HepG2 (cell line): ENCODE results near the gene TRIM10. TPM values are rescaled to one million over a fixed set of nuclear protein-coding genes. Genes with fewer than 3 reads are reported as not detected.

Experiments used
- AGO1 ChIP-seq: fragments of 200-400 bp; formaldehyde crosslinking; IDR thresholded peaks from 2 replicates; pipeline ENCODE4 v1.6.1; 2017; ENCODE audit warnings: mild to moderate bottlenecking, low read depth, low read length, moderate library complexity; ENCODE audit not compliant: poor library complexity, severe bottlenecking
- BORCS8-MEF2B ChIP-seq: sonication (generic); formaldehyde crosslinking; IDR thresholded peaks from 2 replicates; pipeline ENCODE4 v1.8.0; 2022; ENCODE audit warnings: mild to moderate bottlenecking, missing genetic modification reagents
- ETV6 ChIP-seq: sonication (generic); formaldehyde crosslinking; conservative IDR thresholded peaks from 2 replicates; pipeline ENCODE4 v1.4.0; 2020; ENCODE audit warnings: missing genetic modification reagents
- FOXA3 ChIP-seq: IDR thresholded peaks from 2 replicates; pipeline ENCODE4 v1.6.1; 2016; ENCODE audit warnings: missing genetic modification reagents, missing compliant biosample characterization
- HDAC6 ChIP-seq: fragments of 200-600 bp; sonication (generic); IDR thresholded peaks from 2 replicates; pipeline ENCODE4 v1.7.0; 2017; ENCODE audit warnings: mild to moderate bottlenecking, antibody characterized with exemption, low read length, low read depth
- HIVEP1 ChIP-seq: sonication (generic); formaldehyde crosslinking; IDR thresholded peaks from 2 replicates; pipeline ENCODE4 v1.4.0; 2020; ENCODE audit warnings: mild to moderate bottlenecking, missing genetic modification reagents
- MEIS1 ChIP-seq: sonication (generic); formaldehyde crosslinking; IDR thresholded peaks from 2 replicates; pipeline ENCODE4 v1.9.0; 2021; ENCODE audit warnings: mild to moderate bottlenecking, missing genetic modification reagents, moderate library complexity, borderline replicate concordance
- MZF1 ChIP-seq: sonication (generic); formaldehyde crosslinking; IDR thresholded peaks from 2 replicates; pipeline ENCODE4 v1.8.1; 2023; ENCODE audit warnings: mild to moderate bottlenecking, missing genetic modification reagents, borderline replicate concordance
- POLR2A ChIP-seq, 2 experiments: IDR thresholded peaks; 2 replicates each; pipeline ENCODE4 v1.6.1; 2011; ENCODE audit warnings: low read depth in 2 of 2, low read length in 2 of 2, mild to moderate bottlenecking in 1 of 2, moderate library complexity in 1 of 2; ENCODE audit not compliant: insufficient read depth in 1 of 2
- SOX6 ChIP-seq, 2 experiments: fragments of 450-650 bp in 1 of 2; sonication (generic) in 1 of 2; formaldehyde crosslinking in 1 of 2; IDR thresholded peaks; 2 replicates each; pipeline versions ENCODE4 v1.4.0 to v1.6.1; 2017 to 2020; ENCODE audit warnings: antibody characterized with exemption in 1 of 2, mild to moderate bottlenecking in 1 of 2, missing genetic modification reagents in 1 of 2
- SP1 ChIP-seq, 2 experiments: fragments of 450-650 bp in 1 of 2; sonication (generic) in 1 of 2; formaldehyde crosslinking in 1 of 2; IDR thresholded peaks; 2 replicates each; pipeline versions ENCODE4 v1.4.0 to v1.6.1; 2016 to 2020; ENCODE audit warnings: missing genetic modification reagents in 1 of 2
- ZNF337 ChIP-seq: sonication (generic); formaldehyde crosslinking; IDR thresholded peaks from 2 replicates; pipeline ENCODE4 v1.5.1; 2020; ENCODE audit warnings: missing genetic modification reagents, low read depth, mild to moderate bottlenecking, borderline replicate concordance
- ZSCAN12 ChIP-seq: sonication (generic); formaldehyde crosslinking; IDR thresholded peaks from 2 replicates; pipeline ENCODE4 v1.9.0; 2021; ENCODE audit warnings: mild to moderate bottlenecking, missing genetic modification reagents
- polyA plus RNA-seq, 8 experiments: library from polyadenylated mRNA; depleted of rRNA in 3 of 8; stranded (reverse) in 7 of 8; unstranded in 1 of 8; fragments of >200 nt; fragmentation: Illumina TruSeq in 4 of 8; extraction: Trizol in 4 of 8; gene quantifications; 2 replicates each; pipeline versions ENCODE4 v1.2.1 to v1.2.3, GENCODE V29; 2011 to 2016; ENCODE audit warnings: low read depth in 4 of 8, missing spikeins in 1 of 8, mixed read lengths in 1 of 8; ENCODE audit not compliant: insufficient read depth in 1 of 8
- total RNA-seq, 5 experiments: library from RNA; depleted of rRNA; stranded (reverse); fragments of >200 nt; fragmentation: Illumina TruSeq; extraction: Trizol; gene quantifications; 2 replicates each; pipeline ENCODE4 v1.2.3, GENCODE V29; 2016; ENCODE audit warnings: low read depth in 1 of 5
- TF ChIP-seq, protein P1 (sequence below): sonication (generic); formaldehyde crosslinking; IDR thresholded peaks from 2 replicates; pipeline ENCODE4 v1.4.0; 2020; ENCODE audit warnings: mild to moderate bottlenecking, missing genetic modification reagents
- TF ChIP-seq, protein P2 (sequence below): sonication (generic); formaldehyde crosslinking; IDR thresholded peaks from 2 replicates; pipeline ENCODE4 v1.9.0; 2021; ENCODE audit warnings: mild to moderate bottlenecking, missing genetic modification reagents
- TF ChIP-seq, protein P3 (sequence below): sonication (generic); formaldehyde crosslinking; IDR thresholded peaks from 2 replicates; pipeline ENCODE4 v1.4.0; 2020; ENCODE audit warnings: missing genetic modification reagents, borderline replicate concordance

Gene TRIM10
- total and polyA plus RNA-seq, 2 of the 13 experiments (the other 11 are each of a cell fraction or from before 2014, with no cell fraction given), result 4.1 to 6.8 TPM

DNA sequence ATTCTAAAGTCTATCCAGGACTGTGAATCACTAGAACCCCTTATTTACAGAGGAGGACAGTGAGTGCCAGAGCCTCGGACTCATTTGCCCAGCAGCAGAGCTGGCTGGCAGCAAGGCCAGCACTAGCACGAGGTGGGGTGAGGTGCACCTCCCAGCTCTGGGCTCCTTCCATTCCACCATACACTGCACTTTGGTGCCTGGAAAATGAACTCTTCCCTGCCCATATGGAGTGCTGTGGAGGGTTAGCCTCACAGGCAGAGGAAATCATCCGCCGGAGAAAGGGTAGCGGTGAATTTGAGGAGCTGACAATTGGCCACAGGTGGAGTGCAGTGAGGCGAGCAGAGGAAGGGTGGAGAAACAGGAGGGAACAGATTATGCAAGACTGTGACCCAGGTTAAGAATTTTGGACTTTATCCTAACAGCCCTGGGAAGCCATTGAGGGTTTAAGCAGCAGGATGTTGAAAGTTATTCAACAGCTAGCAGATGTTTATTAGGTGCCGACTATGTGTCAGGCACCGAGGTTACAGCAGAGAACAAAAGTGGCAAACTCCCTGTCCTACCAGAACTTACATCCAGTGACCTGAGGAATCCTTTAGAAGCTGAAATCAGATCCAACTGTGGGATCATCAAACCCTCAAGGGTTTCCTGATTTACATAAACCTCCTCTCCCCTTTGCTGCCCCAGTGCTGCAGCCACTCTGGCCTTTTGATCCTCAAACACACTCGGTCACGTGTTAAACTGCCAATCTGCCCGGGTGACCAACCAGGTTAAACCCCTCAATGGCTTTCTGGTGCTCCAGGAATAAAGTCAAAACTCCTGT lies 46.0 kb upstream of the TRIM10 start (continued):
- TF ChIP-seq, protein P1, sequence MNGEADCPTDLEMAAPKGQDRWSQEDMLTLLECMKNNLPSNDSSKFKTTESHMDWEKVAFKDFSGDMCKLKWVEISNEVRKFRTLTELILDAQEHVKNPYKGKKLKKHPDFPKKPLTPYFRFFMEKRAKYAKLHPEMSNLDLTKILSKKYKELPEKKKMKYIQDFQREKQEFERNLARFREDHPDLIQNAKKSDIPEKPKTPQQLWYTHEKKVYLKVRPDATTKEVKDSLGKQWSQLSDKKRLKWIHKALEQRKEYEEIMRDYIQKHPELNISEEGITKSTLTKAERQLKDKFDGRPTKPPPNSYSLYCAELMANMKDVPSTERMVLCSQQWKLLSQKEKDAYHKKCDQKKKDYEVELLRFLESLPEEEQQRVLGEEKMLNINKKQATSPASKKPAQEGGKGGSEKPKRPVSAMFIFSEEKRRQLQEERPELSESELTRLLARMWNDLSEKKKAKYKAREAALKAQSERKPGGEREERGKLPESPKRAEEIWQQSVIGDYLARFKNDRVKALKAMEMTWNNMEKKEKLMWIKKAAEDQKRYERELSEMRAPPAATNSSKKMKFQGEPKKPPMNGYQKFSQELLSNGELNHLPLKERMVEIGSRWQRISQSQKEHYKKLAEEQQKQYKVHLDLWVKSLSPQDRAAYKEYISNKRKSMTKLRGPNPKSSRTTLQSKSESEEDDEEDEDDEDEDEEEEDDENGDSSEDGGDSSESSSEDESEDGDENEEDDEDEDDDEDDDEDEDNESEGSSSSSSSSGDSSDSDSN (CRISPR knock-in tag), result peak; percentile 65; the same call in 1 of the 2 replicates
- TF ChIP-seq, protein P2, sequence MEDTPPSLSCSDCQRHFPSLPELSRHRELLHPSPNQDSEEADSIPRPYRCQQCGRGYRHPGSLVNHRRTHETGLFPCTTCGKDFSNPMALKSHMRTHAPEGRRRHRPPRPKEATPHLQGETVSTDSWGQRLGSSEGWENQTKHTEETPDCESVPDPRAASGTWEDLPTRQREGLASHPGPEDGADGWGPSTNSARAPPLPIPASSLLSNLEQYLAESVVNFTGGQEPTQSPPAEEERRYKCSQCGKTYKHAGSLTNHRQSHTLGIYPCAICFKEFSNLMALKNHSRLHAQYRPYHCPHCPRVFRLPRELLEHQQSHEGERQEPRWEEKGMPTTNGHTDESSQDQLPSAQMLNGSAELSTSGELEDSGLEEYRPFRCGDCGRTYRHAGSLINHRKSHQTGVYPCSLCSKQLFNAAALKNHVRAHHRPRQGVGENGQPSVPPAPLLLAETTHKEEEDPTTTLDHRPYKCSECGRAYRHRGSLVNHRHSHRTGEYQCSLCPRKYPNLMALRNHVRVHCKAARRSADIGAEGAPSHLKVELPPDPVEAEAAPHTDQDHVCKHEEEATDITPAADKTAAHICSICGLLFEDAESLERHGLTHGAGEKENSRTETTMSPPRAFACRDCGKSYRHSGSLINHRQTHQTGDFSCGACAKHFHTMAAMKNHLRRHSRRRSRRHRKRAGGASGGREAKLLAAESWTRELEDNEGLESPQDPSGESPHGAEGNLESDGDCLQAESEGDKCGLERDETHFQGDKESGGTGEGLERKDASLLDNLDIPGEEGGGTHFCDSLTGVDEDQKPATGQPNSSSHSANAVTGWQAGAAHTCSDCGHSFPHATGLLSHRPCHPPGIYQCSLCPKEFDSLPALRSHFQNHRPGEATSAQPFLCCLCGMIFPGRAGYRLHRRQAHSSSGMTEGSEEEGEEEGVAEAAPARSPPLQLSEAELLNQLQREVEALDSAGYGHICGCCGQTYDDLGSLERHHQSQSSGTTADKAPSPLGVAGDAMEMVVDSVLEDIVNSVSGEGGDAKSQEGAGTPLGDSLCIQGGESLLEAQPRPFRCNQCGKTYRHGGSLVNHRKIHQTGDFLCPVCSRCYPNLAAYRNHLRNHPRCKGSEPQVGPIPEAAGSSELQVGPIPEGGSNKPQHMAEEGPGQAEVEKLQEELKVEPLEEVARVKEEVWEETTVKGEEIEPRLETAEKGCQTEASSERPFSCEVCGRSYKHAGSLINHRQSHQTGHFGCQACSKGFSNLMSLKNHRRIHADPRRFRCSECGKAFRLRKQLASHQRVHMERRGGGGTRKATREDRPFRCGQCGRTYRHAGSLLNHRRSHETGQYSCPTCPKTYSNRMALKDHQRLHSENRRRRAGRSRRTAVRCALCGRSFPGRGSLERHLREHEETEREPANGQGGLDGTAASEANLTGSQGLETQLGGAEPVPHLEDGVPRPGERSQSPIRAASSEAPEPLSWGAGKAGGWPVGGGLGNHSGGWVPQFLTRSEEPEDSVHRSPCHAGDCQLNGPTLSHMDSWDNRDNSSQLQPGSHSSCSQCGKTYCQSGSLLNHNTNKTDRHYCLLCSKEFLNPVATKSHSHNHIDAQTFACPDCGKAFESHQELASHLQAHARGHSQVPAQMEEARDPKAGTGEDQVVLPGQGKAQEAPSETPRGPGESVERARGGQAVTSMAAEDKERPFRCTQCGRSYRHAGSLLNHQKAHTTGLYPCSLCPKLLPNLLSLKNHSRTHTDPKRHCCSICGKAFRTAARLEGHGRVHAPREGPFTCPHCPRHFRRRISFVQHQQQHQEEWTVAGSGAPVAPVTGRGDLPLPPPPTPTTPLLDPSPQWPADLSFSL, result peak; percentile 63
- TF ChIP-seq POLR2A (IDR thresholded peaks at IDR 0.05; ENCODE audit: insufficient read depth in 1 of 2, low read depth in 2 of 2, low read length in 2 of 2) (peak in 1 of 2 experiments; percentile 54; a peak in 3 of 4 replicates), MEIS1 (CRISPR knock-in tag) (peak; percentile 77; the same call in 1 of the 2 replicates), SOX6 (IDR thresholded peaks at IDR 0.05) (no peak), SOX6 (CRISPR knock-in tag; IDR thresholded peaks at IDR 0.05) (peak; percentile 91), HDAC6 (no peak), BORCS8-MEF2B (CRISPR knock-in tag) (no peak; the same call in 1 of the 2 replicates), HIVEP1 (CRISPR knock-in tag) (no peak), ZSCAN12 (CRISPR knock-in tag) (no peak), MZF1 (CRISPR knock-in tag) (no peak; the same call in 1 of the 2 replicates), FOXA3 (CRISPR knock-in tag) (peak; percentile 58), AGO1 (no peak), ETV6 (CRISPR knock-in tag) (no peak; the same call in 1 of the 2 replicates), SP1 (IDR thresholded peaks at IDR 0.05) (no peak), SP1 (CRISPR knock-in tag; IDR thresholded peaks at IDR 0.05) (no peak; the same call in 1 of the 2 replicates), ZNF337 (CRISPR knock-in tag) (no peak)
- TF ChIP-seq, protein P3, sequence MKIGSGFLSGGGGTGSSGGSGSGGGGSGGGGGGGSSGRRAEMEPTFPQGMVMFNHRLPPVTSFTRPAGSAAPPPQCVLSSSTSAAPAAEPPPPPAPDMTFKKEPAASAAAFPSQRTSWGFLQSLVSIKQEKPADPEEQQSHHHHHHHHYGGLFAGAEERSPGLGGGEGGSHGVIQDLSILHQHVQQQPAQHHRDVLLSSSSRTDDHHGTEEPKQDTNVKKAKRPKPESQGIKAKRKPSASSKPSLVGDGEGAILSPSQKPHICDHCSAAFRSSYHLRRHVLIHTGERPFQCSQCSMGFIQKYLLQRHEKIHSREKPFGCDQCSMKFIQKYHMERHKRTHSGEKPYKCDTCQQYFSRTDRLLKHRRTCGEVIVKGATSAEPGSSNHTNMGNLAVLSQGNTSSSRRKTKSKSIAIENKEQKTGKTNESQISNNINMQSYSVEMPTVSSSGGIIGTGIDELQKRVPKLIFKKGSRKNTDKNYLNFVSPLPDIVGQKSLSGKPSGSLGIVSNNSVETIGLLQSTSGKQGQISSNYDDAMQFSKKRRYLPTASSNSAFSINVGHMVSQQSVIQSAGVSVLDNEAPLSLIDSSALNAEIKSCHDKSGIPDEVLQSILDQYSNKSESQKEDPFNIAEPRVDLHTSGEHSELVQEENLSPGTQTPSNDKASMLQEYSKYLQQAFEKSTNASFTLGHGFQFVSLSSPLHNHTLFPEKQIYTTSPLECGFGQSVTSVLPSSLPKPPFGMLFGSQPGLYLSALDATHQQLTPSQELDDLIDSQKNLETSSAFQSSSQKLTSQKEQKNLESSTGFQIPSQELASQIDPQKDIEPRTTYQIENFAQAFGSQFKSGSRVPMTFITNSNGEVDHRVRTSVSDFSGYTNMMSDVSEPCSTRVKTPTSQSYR (CRISPR knock-in tag), result no peak
